H54 (cell line): ENCODE data around the gene BCAS3.
"Not testable (repeated sequence)": the region's sequence is repeated elsewhere in the genome, so short reads cannot be mapped to it uniquely, and the experiment has no call there.

Source experiments
- DNase-seq: peaks from one replicate; pipeline ENCODE4 v3.0.0; 2011; ENCODE audit warnings: low spot score, mixed read lengths; ENCODE audit not compliant: insufficient read length
- FAIRE-seq: peaks from 3 replicates; lab custom pipeline; 2011; peaks lifted over from hg19 to GRCh38; lab: Jason Lieb, UNC
- POLR2A ChIP-seq: IDR thresholded peaks from 2 replicates; pipeline ENCODE4 v1.6.1; 2011; ENCODE audit warnings: low read depth, mild to moderate bottlenecking, low read length

The BCAS3 gene

GRCh38 chr17:61230972-61231820 lies 553.5 kb downstream of the BCAS3 start:
- DNase-seq: no peak
- TF ChIP-seq POLR2A: no peak
- no peak for FAIRE-seq

- DNase-seq (no peak), FAIRE-seq (no peak)
- no peak for TF ChIP-seq POLR2A
Measured at GRCh38 chr17:61232871-61233270, 555.2 kb downstream of the BCAS3 start.

DNA sequence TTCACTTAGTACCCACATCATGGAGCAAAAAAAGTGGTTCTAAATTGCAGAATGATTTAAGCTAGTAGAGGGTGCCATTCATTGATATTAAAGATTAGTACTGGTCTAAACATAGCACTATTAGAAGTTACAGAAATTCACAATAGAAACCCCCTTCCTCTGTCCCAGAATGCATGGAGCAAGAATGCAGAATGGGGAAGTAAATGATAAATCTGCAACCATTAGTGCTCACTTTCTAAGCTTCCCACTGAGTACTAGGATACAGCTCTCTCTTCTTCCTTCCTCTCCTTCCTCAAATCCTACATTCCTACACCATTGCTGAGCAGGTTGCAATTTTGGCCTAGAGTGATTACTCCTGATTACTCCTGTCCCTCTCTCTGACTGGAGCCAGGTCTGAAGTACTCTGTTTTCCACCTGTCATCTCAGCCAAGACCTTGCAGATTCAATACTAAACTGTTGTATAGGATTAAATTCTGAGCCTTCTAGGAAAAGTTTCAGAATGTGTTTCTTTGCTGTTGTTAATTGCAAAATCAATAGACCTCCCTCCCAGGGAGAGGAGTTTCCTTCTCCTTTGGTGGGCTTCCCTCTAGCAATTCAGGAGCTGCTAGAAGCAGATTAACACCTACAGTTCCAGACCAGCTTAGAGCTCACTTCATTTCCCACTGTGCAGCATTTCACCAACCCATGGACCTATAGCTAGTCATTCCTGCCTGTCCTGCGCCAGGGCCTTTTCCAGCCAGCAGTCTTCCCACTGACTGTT lies 556.5 kb downstream of the BCAS3 start:
- no peak for FAIRE-seq
- no peak for TF ChIP-seq POLR2A
- DNase-seq: no peak

DNA sequence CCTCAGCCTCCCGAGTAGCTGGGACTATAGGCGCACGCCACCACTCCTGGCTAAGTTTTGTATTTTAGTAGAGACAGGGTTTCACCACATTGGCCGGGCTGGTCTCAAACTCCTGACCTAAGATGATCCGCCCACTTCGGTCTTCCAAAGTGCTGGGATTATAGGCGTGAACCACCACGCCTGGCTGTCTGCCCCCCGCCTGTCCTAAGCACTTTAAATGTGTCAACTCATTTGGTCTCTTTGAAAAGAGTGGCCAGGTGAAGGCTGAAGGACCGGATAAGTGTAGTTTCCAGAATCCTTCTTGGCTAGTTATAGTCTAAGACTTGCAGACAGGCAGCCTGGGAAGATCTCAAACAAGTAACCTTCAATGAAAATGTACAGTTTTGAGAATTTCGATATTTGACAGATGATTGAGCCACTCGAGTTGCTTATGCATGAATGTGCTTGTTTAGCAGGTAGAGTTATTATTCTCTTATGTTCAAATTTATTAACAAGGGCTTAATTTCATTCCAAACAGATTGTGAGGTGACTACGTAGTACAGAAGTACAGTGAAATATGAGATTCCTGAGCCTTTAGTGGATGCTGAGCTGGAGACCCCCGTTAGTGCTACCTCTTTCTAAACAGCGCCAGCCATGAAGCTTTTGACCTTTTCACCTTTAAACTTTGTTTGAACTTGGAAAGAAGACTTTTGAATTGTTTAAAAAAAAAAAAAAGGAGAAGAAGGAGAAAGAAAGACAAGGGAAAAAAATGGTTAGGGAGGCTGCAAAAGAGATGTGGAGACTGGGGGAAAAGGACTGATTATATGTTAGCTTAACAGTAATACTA lies 557.6 kb downstream of the BCAS3 start:
- TF ChIP-seq POLR2A: no peak
- FAIRE-seq: no peak
- no peak for DNase-seq

DNA sequence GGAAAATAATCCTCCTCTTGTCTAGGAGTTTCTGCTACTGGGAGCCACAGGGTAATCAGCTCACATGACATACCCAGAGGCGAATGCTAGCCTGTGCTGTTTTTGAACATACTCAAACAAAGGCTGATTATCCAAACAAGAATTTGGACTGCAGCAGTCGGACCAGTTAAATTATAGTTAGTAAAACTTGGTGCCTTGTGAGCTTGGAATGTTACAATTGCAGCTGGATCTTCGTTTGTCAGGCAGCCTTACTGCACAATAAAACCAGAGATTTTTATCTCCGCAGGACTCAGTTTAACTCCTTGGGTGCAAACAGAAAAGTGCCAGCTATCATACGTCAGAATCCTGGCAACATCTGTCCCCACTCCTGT lies 558.2 kb downstream of the BCAS3 start:
- FAIRE-seq: no peak
- no peak for DNase-seq
- no peak for TF ChIP-seq POLR2A

DNA sequence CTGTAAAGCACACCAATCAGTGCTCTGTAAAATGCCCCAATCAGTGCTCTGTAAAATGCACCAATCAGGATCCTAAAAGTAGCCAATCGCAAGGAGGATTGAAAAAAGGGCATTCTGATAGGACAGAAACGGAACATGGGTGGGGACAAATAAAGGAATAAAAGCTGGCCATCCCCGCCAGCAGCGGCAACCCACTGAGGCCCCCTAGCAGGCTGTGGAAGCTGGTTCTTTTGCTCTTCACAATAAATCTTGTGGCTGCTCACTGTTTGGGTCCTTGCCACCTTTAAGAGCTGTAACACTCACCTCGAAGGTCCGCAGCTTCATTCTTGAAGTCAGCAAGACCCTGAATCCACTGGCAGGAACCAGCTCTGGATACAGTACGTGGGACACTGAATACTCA lies 559.6 kb downstream of the BCAS3 start:
- DNase-seq (no peak), FAIRE-seq (no peak)
- no peak for TF ChIP-seq POLR2A

- FAIRE-seq (no peak), DNase-seq (no peak)
Measured at GRCh38 chr17:61238455-61238933, 560.8 kb downstream of the BCAS3 start.

GRCh38 chr17:61239327-61239726 lies 561.7 kb downstream of the BCAS3 start:
- no peak for TF ChIP-seq POLR2A
- no peak for FAIRE-seq
- DNase-seq: no peak

More at GRCh38 chr17:61238455-61238933, 560.8 kb downstream of the BCAS3 start:
- TF ChIP-seq POLR2A: no peak

GRCh38 chr17:61239953-61240352 lies 562.3 kb downstream of the BCAS3 start:
- no peak for TF ChIP-seq POLR2A
- FAIRE-seq (no peak), DNase-seq (no peak)

- no peak for TF ChIP-seq POLR2A
- FAIRE-seq: no peak
- DNase-seq: no peak
Measured at GRCh38 chr17:61240851-61241468, 563.3 kb downstream of the BCAS3 start.

- DNase-seq: not testable (repeated sequence)
Measured at GRCh38 chr17:61244988-61245387, 567.3 kb downstream of the BCAS3 start.

GRCh38 chr17:61245706-61246135 lies 568.1 kb downstream of the BCAS3 start:
- TF ChIP-seq POLR2A: no peak
- no peak for FAIRE-seq

More at GRCh38 chr17:61244988-61245387, 567.3 kb downstream of the BCAS3 start:
- FAIRE-seq: not testable (repeated sequence)

GRCh38 chr17:61247439-61247838 lies 569.8 kb downstream of the BCAS3 start:
- DNase-seq (no peak), FAIRE-seq (peak; percentile 43)
- no peak for TF ChIP-seq POLR2A

More at GRCh38 chr17:61245706-61246135, 568.1 kb downstream of the BCAS3 start:
- no peak for DNase-seq

- TF ChIP-seq POLR2A: no peak
- no peak for FAIRE-seq
- DNase-seq: no peak
Measured at GRCh38 chr17:61248399-61248798, 570.7 kb downstream of the BCAS3 start.
